Neuronal stem cell (in vitro differentiated cells): ENCODE measurements around the gene EARS2.

Experiments
- DNase-seq: peaks from one replicate; pipeline ENCODE4 v3.0.0-alpha.2; 2013; ENCODE audit warnings: low spot score
- H2AFZ ChIP-seq: one replicate; pipeline ENCODE4 v1.6.1; 2013; ENCODE audit warnings: mild to moderate bottlenecking, low read length, inconsistent platforms
- H2AK5ac ChIP-seq: 2 replicates; pipeline ENCODE4 v1.6.1; 2013; ENCODE audit warnings: low read depth, mild to moderate bottlenecking, inconsistent platforms, low read length, moderate library complexity, mixed read lengths
- H2BK120ac ChIP-seq: 2 replicates; pipeline ENCODE4 v1.6.1; 2013; ENCODE audit warnings: low read depth, mild to moderate bottlenecking, inconsistent platforms, low read length, moderate library complexity, mixed read lengths
- H2BK12ac ChIP-seq: one replicate; pipeline ENCODE4 v1.6.1; 2013; ENCODE audit warnings: low read length, inconsistent platforms
- H2BK15ac ChIP-seq: 2 replicates; pipeline ENCODE4 v1.6.1; 2013; ENCODE audit warnings: mild to moderate bottlenecking, low read length, inconsistent platforms, mixed read lengths
- H2BK5ac ChIP-seq: one replicate; pipeline ENCODE4 v1.6.1; 2013; ENCODE audit warnings: inconsistent platforms, mild to moderate bottlenecking, low read length, moderate library complexity
- H3K14ac ChIP-seq: one replicate; pipeline ENCODE4 v1.6.1; 2013; ENCODE audit warnings: low read length, inconsistent platforms
- H3K18ac ChIP-seq: 2 replicates; pipeline ENCODE4 v1.6.1; 2013; ENCODE audit warnings: low read length, inconsistent platforms
- H3K23ac ChIP-seq: 2 replicates; pipeline ENCODE4 v1.6.1; 2013; ENCODE audit warnings: low read depth, mild to moderate bottlenecking, mixed read lengths, low read length, inconsistent platforms; ENCODE audit not compliant: poor library complexity
- H3K27ac ChIP-seq: replicated peaks from 3 replicates; pipeline ENCODE4 v1.5.1; 2013; ENCODE audit warnings: low read length, inconsistent platforms
- H3K27me3 ChIP-seq, 3 experiments: 2 replicates each; pipeline ENCODE4 v1.6.1; 2013; ENCODE audit warnings: low read length in 3 of 3, mild to moderate bottlenecking in 2 of 3, inconsistent platforms in 1 of 3, low read depth in 1 of 3, mixed read lengths in 1 of 3, moderate library complexity in 1 of 3; ENCODE audit not compliant: control insufficient read depth in 3 of 3, insufficient read depth in 3 of 3
- H3K36me3 ChIP-seq, 2 donors: replicated peaks in 1 of 2; 2 replicates each; pipeline ENCODE4 v1.6.1; 2013; ENCODE audit warnings: low read length in 2 of 2; ENCODE audit not compliant: control insufficient read depth in 2 of 2, insufficient read depth in 2 of 2
- H3K4ac ChIP-seq: 2 replicates; pipeline ENCODE4 v1.6.1; 2013; ENCODE audit warnings: inconsistent platforms, mild to moderate bottlenecking, low read length, moderate library complexity
- H3K4me1 ChIP-seq, 2 donors: 1 replicate in 1 of 2; 2 replicates in 1 of 2; pipeline ENCODE4 v1.6.1; 2013; ENCODE audit warnings: low read length in 2 of 2, low read depth in 1 of 2; ENCODE audit not compliant: control insufficient read depth in 2 of 2, insufficient read depth in 1 of 2
- H3K4me2 ChIP-seq: one replicate; pipeline ENCODE4 v1.6.1; 2013; ENCODE audit warnings: mild to moderate bottlenecking, low read length, inconsistent platforms; ENCODE audit not compliant: insufficient read depth, poor library complexity, severe bottlenecking
- H3K4me3 ChIP-seq, 2 donors: 2 replicates each; pipeline ENCODE4 v1.5.1; 2013; ENCODE audit warnings: low read length in 2 of 2, mild to moderate bottlenecking in 2 of 2, inconsistent platforms in 1 of 2, moderate library complexity in 1 of 2
- H3K79me1 ChIP-seq: one replicate; pipeline ENCODE4 v1.6.1; 2013; ENCODE audit warnings: low read depth, mild to moderate bottlenecking, inconsistent platforms, low read length, moderate library complexity
- H3K9ac ChIP-seq: one replicate; pipeline ENCODE4 v1.6.1; 2013; ENCODE audit warnings: mild to moderate bottlenecking, low read depth, low read length, inconsistent platforms; ENCODE audit not compliant: poor library complexity
- H3K9me3 ChIP-seq, 2 donors: replicated peaks in 1 of 2; 2 replicates each; pipeline versions ENCODE3 to v1.6.1; 2013; ENCODE audit warnings: low read length in 2 of 2, mild to moderate bottlenecking in 2 of 2, inconsistent platforms in 1 of 2, low read depth in 1 of 2, mixed read lengths in 1 of 2, moderate library complexity in 1 of 2; ENCODE audit not compliant: control insufficient read depth in 2 of 2, insufficient read depth in 1 of 2
- H4K8ac ChIP-seq: one replicate; pipeline ENCODE4 v1.6.1; 2013; ENCODE audit warnings: low read depth, mild to moderate bottlenecking, inconsistent platforms, low read length, moderate library complexity
- H4K91ac ChIP-seq: one replicate; pipeline ENCODE4 v1.6.1; 2013; ENCODE audit warnings: low read length, low read depth, mild to moderate bottlenecking, inconsistent platforms; ENCODE audit not compliant: poor library complexity
- whole genome bisulfite sequencing, 2 donors: extraction: QIAGEN DNeasy Blood & Tissue Kit; methylation state at CpG; one replicate each; pipeline ENCODE4 v1.1.7; 2013; ENCODE audit warnings: missing lambda C conversion rate in 2 of 2, mixed read lengths in 1 of 2; ENCODE audit not compliant: insufficient read length in 2 of 2, insufficient replicate concordance in 1 of 2; ENCODE audit errors: extremely low coverage in 2 of 2; 5-methylcytosine and 5-hydroxymethylcytosine counted together

The EARS2 gene

GRCh38 chr16:23539984-23540816 lies 16.9 kb downstream of the EARS2 start:
- no peak overlapping the region for H2AK5ac ChIP-seq

DNA sequence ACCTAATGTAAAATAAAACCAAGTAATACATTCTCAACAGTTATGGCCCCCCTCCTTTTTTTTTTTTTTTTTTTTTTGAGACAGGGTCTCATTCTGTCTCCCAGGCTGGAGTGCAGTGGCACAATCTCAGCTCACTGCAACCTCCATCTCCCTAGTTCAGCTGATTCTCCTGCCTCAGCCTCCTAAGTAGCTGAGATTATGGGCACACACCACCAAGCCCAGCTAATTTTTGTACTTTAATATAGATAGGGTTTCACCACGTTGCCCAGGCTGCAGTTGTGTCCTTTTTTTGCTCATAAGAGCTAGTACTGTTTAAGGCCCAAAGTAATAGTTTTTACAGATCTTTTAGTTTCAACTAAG lies 18.3 kb downstream of the EARS2 start:
- Histone ChIP-seq H3K9me3 (no peaks in the 10 kb centered on the region), H3K36me3 (peaks cover 14 to 82% of the 10 kb centered on the region in 2 donors), H3K14ac (no peak overlapping the region), H3K4ac (no peak overlapping the region), H2BK15ac (no peak overlapping the region), H3K4me3 (no peak overlapping the region), H2AFZ (no peak overlapping the region), H3K4me2 (no peak overlapping the region), H2BK5ac (no peak overlapping the region), H3K27me3 (no peaks in the 10 kb centered on the region), H3K79me1 (no peaks in the 10 kb centered on the region), H4K8ac (no peak overlapping the region), H3K9ac (no peak overlapping the region), H3K4me1 (no peaks in the 10 kb centered on the region), H2BK120ac (no peak overlapping the region), H2AK5ac (no peak overlapping the region), H3K27ac (no peak overlapping the region), H4K91ac (no peak overlapping the region), H2BK12ac (no peak overlapping the region), H3K18ac (no peak overlapping the region), H3K23ac (no peak overlapping the region)
- DNase-seq, result no peak
- no CpG with 5 or more reads among the region's 1 CpG for WGBS, 2 donors

More at GRCh38 chr16:23539984-23540816, 16.9 kb downstream of the EARS2 start:
- Histone ChIP-seq H2BK120ac (no peak overlapping the region), H3K79me1 (no peaks in the 10 kb centered on the region), H3K9me3 (no peaks in the 10 kb centered on the region), H2BK12ac (no peak overlapping the region), H3K18ac (no peak overlapping the region), H3K4me2 (no peak overlapping the region), H3K9ac (no peak overlapping the region), H2BK15ac (no peak overlapping the region), H2BK5ac (no peak overlapping the region), H3K27ac (no peak overlapping the region), H3K14ac (no peak overlapping the region), H3K23ac (no peak overlapping the region), H3K4me1 (no peaks in the 10 kb centered on the region), H2AFZ (no peak overlapping the region), H3K4ac (no peak overlapping the region), H3K36me3 (peaks cover 16 to 80% of the 10 kb centered on the region in 2 donors), H4K91ac (no peak overlapping the region), H4K8ac (no peak overlapping the region), H3K4me3 (no peak overlapping the region), H3K27me3 (no peaks in the 10 kb centered on the region)
- no CpG with 5 or more reads among the region's 11 CpGs for WGBS, 2 donors
- no peak for DNase-seq

- no peak overlapping the region for H2BK120ac ChIP-seq
- H2AFZ ChIP-seq, result no peak overlapping the region
- H4K8ac ChIP-seq, result no peak overlapping the region
- H3K27ac ChIP-seq, result no peak overlapping the region
- no peak overlapping the region for H3K4me2 ChIP-seq
- no peaks in the 10 kb centered on the region for H3K9me3 ChIP-seq
- DNase-seq, result no peak
- H2BK5ac ChIP-seq, result no peak overlapping the region
- no peak overlapping the region for H2BK12ac ChIP-seq
- no peak overlapping the region for H3K14ac ChIP-seq
- no peak overlapping the region for H3K4me3 ChIP-seq
- H3K18ac ChIP-seq, result no peak overlapping the region
- no peak overlapping the region for H3K4ac ChIP-seq
- no peak overlapping the region for H3K9ac ChIP-seq
- WGBS, 2 donors, result no CpG with 5 or more reads among the region's 3 CpGs
- no peak overlapping the region for H2AK5ac ChIP-seq
- no peaks in the 10 kb centered on the region for H3K79me1 ChIP-seq
- H2BK15ac ChIP-seq, result no peak overlapping the region
- H4K91ac ChIP-seq, result no peak overlapping the region
- no peaks in the 10 kb centered on the region for H3K4me1 ChIP-seq
- H3K27me3 ChIP-seq, result no peaks in the 10 kb centered on the region
- H3K23ac ChIP-seq, result no peak overlapping the region
- H3K36me3 ChIP-seq, result peaks cover 20 to 83% of the 10 kb centered on the region in 2 donors
Observed at GRCh38 chr16:23537390-23537789, 19.8 kb downstream of the EARS2 start.

GRCh38 chr16:23535901-23536300 lies 21.2 kb downstream of the EARS2 start:
- H3K9me3 ChIP-seq, result no peaks in the 10 kb centered on the region
- H3K4ac ChIP-seq, result no peak overlapping the region
- no peak overlapping the region for H2BK5ac ChIP-seq
- H4K91ac ChIP-seq, result no peak overlapping the region
- H3K18ac ChIP-seq, result no peak overlapping the region
- H3K9ac ChIP-seq, result no peak overlapping the region
- H3K4me3 ChIP-seq, result no peak overlapping the region
- H3K27ac ChIP-seq, result no peak overlapping the region
- no peak overlapping the region for H2BK120ac ChIP-seq
- H2BK15ac ChIP-seq, result no peak overlapping the region
- no peak overlapping the region for H4K8ac ChIP-seq
- no peak overlapping the region for H3K4me2 ChIP-seq
- H3K4me1 ChIP-seq, result no peaks in the 10 kb centered on the region
- no peak overlapping the region for H3K23ac ChIP-seq
- H2BK12ac ChIP-seq, result no peak overlapping the region
- no peak for DNase-seq
- H3K36me3 ChIP-seq, result peaks cover 20 to 83% of the 10 kb centered on the region in 2 donors
- H3K14ac ChIP-seq, result no peak overlapping the region
- WGBS, 2 donors, result no CpG with 5 or more reads among the region's 2 CpGs
- H2AK5ac ChIP-seq, result no peak overlapping the region
- H3K79me1 ChIP-seq, result no peaks in the 10 kb centered on the region
- H3K27me3 ChIP-seq, result no peaks in the 10 kb centered on the region
- no peak overlapping the region for H2AFZ ChIP-seq
